ENCODE results near the gene EEF1AKMT3.

DNA sequence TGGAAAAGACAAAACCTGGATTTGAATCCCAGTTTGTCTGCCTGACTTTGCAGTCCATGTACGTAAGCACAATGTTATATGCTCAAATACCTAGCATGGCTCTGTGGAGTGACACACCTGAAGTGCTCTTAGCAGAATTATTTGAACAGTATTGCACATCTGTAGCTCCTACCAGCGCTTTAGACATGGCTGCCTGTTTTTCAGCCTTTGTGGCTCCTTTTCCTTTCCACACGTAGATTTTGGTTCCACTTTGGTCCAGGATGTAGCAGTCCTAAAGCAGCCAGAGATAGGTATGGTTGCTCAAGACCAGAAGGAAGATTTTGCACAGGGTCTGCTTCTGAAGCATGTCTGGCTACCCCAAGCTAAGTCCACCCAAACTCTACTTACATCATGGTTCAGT is 37.0 kb downstream of the EEF1AKMT3 start:
- TF ChIP-seq POLR2A (IDR thresholded peaks at IDR 0.05; ENCODE audit: low read depth, low read length) (no peak), BHLHE40 (IDR thresholded peaks at IDR 0.05; ENCODE audit: low read depth, low read length) (no peak)
- TF ChIP-seq, protein P1, sequence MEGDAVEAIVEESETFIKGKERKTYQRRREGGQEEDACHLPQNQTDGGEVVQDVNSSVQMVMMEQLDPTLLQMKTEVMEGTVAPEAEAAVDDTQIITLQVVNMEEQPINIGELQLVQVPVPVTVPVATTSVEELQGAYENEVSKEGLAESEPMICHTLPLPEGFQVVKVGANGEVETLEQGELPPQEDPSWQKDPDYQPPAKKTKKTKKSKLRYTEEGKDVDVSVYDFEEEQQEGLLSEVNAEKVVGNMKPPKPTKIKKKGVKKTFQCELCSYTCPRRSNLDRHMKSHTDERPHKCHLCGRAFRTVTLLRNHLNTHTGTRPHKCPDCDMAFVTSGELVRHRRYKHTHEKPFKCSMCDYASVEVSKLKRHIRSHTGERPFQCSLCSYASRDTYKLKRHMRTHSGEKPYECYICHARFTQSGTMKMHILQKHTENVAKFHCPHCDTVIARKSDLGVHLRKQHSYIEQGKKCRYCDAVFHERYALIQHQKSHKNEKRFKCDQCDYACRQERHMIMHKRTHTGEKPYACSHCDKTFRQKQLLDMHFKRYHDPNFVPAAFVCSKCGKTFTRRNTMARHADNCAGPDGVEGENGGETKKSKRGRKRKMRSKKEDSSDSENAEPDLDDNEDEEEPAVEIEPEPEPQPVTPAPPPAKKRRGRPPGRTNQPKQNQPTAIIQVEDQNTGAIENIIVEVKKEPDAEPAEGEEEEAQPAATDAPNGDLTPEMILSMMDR (conservative IDR thresholded peaks at IDR 0.05; ENCODE audit: low read depth, low read length), result no peak
